ENCODE results near the gene ADAR.
A peak's percentile ranks its signal among the peaks of the same experiment; 100 is the strongest.

GRCh38 chr1:154607609-154608396 is at the start of gene ADAR:
- TF ChIP-seq CTCF (IDR thresholded peaks at IDR 0.05) = no peak
- peak; percentile 34 to 82 (median 75) for TF ChIP-seq POLR2AphosphoS5 (IDR thresholded peaks at IDR 0.05)
- no peak for TF ChIP-seq POLR2A (IDR thresholded peaks at IDR 0.05)
